Measurements from ENCODE around the gene PLEKHB1.

Gene PLEKHB1

GRCh38 chr11:73640592-73640991, 5.8 kb upstream of the PLEKHB1 start:
- Histone ChIP-seq H2BK5ac (ENCODE audit: low read depth, low read length, poor library complexity) (no peak overlapping the region), H2BK120ac (ENCODE audit: insufficient read depth, low read length, poor library complexity) (no peak overlapping the region), H3K79me1 (ENCODE audit: low read length) (no peaks in the 10 kb centered on the region), H4K91ac (ENCODE audit: low read depth, low read length) (no peak overlapping the region), H4K12ac (ENCODE audit: low read depth, low read length) (no peak overlapping the region), H3K27ac (ENCODE audit: low read depth, low read length) (no peak overlapping the region), H2AFZ (ENCODE audit: insufficient read depth, low read length, poor library complexity) (no peak overlapping the region), H3K4ac (ENCODE audit: low read depth, low read length) (no peak overlapping the region), H2AK5ac (ENCODE audit: low read length) (no peak overlapping the region), H3K79me2 (ENCODE audit: control insufficient read depth, insufficient read depth, low read length, poor library complexity) (no peaks in the 10 kb centered on the region), H3K36me3 (ENCODE audit: control insufficient read depth in 1 of 2, insufficient read depth in 2 of 2, low read length in 2 of 2) (no peaks in the 10 kb centered on the region), H3K4me2 (ENCODE audit: low read length) (no peak overlapping the region), H4K8ac (ENCODE audit: low read depth, low read length) (no peak overlapping the region), H3K9ac (ENCODE audit: low read length) (no peak overlapping the region), H2BK12ac (ENCODE audit: low read length) (no peak overlapping the region), H3K27me3 (ENCODE audit: insufficient read depth, low read length) (peaks cover 2% of the 10 kb centered on the region), H3K4me3 (ENCODE audit: low read depth, low read length) (no peak overlapping the region), H3K9me3 (ENCODE audit: insufficient read depth, low read depth, low read length) (no peaks in the 10 kb centered on the region), H3K23ac (ENCODE audit: low read length) (no peak overlapping the region), H3K4me1 (ENCODE audit: control insufficient read depth in 1 of 2, insufficient read depth in 2 of 2, low read length in 2 of 2) (peaks cover 0 to 1% of the 10 kb centered on the region in 2 experiments), H3K14ac (ENCODE audit: low read length) (no peak overlapping the region), H3K18ac (ENCODE audit: low read length) (no peak overlapping the region)
- no peak for DNase-seq
- WGBS (ENCODE audit: extremely low coverage, insufficient coverage, insufficient read length), result no CpG with 5 or more reads among the region's 2 CpGs

GRCh38 chr11:73641668-73642067, 4.7 kb upstream of the PLEKHB1 start:
- Histone ChIP-seq H3K27me3 (ENCODE audit: insufficient read depth, low read length) (peaks cover 12% of the 10 kb centered on the region), H2BK120ac (ENCODE audit: insufficient read depth, low read length, poor library complexity) (no peak overlapping the region), H3K4me3 (ENCODE audit: low read depth, low read length) (no peak overlapping the region)

GRCh38 chr11:73645121-73645969, 1.0 kb upstream of the PLEKHB1 start:
- no peaks in the 10 kb centered on the region for H3K79me1 ChIP-seq (ENCODE audit: low read length)
- no peak overlapping the region for H4K8ac ChIP-seq (ENCODE audit: low read depth, low read length)
- H3K27ac ChIP-seq (ENCODE audit: low read depth, low read length), result no peak overlapping the region
- no peak overlapping the region for H2BK5ac ChIP-seq (ENCODE audit: low read depth, low read length, poor library complexity)
- no CpG with 5 or more reads among the region's 16 CpGs for WGBS (ENCODE audit: extremely low coverage, insufficient coverage, insufficient read length)
- no peak overlapping the region for H3K23ac ChIP-seq (ENCODE audit: low read length)
- no peak for DNase-seq
- peak overlapping the region; percentile 11 for H3K4me2 ChIP-seq (ENCODE audit: low read length)
- no peak overlapping the region for H2AK5ac ChIP-seq (ENCODE audit: low read length)
- H3K4me1 ChIP-seq (ENCODE audit: control insufficient read depth in 1 of 2, insufficient read depth in 2 of 2, low read length in 2 of 2), result peaks cover 5 to 7% of the 10 kb centered on the region in 2 experiments
- H4K12ac ChIP-seq (ENCODE audit: low read depth, low read length), result no peak overlapping the region
- H3K36me3 ChIP-seq (ENCODE audit: control insufficient read depth in 1 of 2, insufficient read depth in 2 of 2, low read length in 2 of 2), result no peaks in the 10 kb centered on the region
- no peak overlapping the region for H2AFZ ChIP-seq (ENCODE audit: insufficient read depth, low read length, poor library complexity)
- no peak overlapping the region for H3K4me3 ChIP-seq (ENCODE audit: low read depth, low read length)
- no peaks in the 10 kb centered on the region for H3K9me3 ChIP-seq (ENCODE audit: insufficient read depth, low read depth, low read length)
- peaks cover 12% of the 10 kb centered on the region for H3K27me3 ChIP-seq (ENCODE audit: insufficient read depth, low read length)
- H2BK12ac ChIP-seq (ENCODE audit: low read length), result no peak overlapping the region
- no peaks in the 10 kb centered on the region for H3K79me2 ChIP-seq (ENCODE audit: control insufficient read depth, insufficient read depth, low read length, poor library complexity)
- no peak overlapping the region for H4K91ac ChIP-seq (ENCODE audit: low read depth, low read length)
- no peak overlapping the region for H3K18ac ChIP-seq (ENCODE audit: low read length)
- no peak overlapping the region for H3K9ac ChIP-seq (ENCODE audit: low read length)
- H2BK120ac ChIP-seq (ENCODE audit: insufficient read depth, low read length, poor library complexity), result no peak overlapping the region
- no peak overlapping the region for H3K4ac ChIP-seq (ENCODE audit: low read depth, low read length)
- H3K14ac ChIP-seq (ENCODE audit: low read length), result no peak overlapping the region

More at GRCh38 chr11:73641668-73642067, 4.7 kb upstream of the PLEKHB1 start:
- no peak for DNase-seq
- no peaks in the 10 kb centered on the region for H3K9me3 ChIP-seq (ENCODE audit: insufficient read depth, low read depth, low read length)
- H4K91ac ChIP-seq (ENCODE audit: low read depth, low read length), result no peak overlapping the region
- H3K9ac ChIP-seq (ENCODE audit: low read length), result no peak overlapping the region
- no peak overlapping the region for H2BK12ac ChIP-seq (ENCODE audit: low read length)
- no peak overlapping the region for H4K12ac ChIP-seq (ENCODE audit: low read depth, low read length)
- no peak overlapping the region for H3K4me2 ChIP-seq (ENCODE audit: low read length)
- H3K18ac ChIP-seq (ENCODE audit: low read length), result no peak overlapping the region
- H3K27ac ChIP-seq (ENCODE audit: low read depth, low read length), result no peak overlapping the region
- no peak overlapping the region for H2AFZ ChIP-seq (ENCODE audit: insufficient read depth, low read length, poor library complexity)
- no peak overlapping the region for H3K4ac ChIP-seq (ENCODE audit: low read depth, low read length)
- H3K36me3 ChIP-seq (ENCODE audit: control insufficient read depth in 1 of 2, insufficient read depth in 2 of 2, low read length in 2 of 2), result no peaks in the 10 kb centered on the region
- no peak overlapping the region for H2BK5ac ChIP-seq (ENCODE audit: low read depth, low read length, poor library complexity)
- H3K79me2 ChIP-seq (ENCODE audit: control insufficient read depth, insufficient read depth, low read length, poor library complexity), result no peaks in the 10 kb centered on the region
- H4K8ac ChIP-seq (ENCODE audit: low read depth, low read length), result no peak overlapping the region
- H3K14ac ChIP-seq (ENCODE audit: low read length), result no peak overlapping the region
- H3K79me1 ChIP-seq (ENCODE audit: low read length), result no peaks in the 10 kb centered on the region
- H3K4me1 ChIP-seq (ENCODE audit: control insufficient read depth in 1 of 2, insufficient read depth in 2 of 2, low read length in 2 of 2), result peaks cover 5 to 7% of the 10 kb centered on the region in 2 experiments
- no peak overlapping the region for H2AK5ac ChIP-seq (ENCODE audit: low read length)
- no peak overlapping the region for H3K23ac ChIP-seq (ENCODE audit: low read length)

GRCh38 chr11:73647459-73648100, 1.2 kb downstream of the PLEKHB1 start:
- H3K4me3 ChIP-seq (ENCODE audit: low read depth, low read length), result peak overlapping the region; percentile 10
- no peak overlapping the region for H3K23ac ChIP-seq (ENCODE audit: low read length)
- H2BK5ac ChIP-seq (ENCODE audit: low read depth, low read length, poor library complexity), result no peak overlapping the region
- no peak overlapping the region for H2BK12ac ChIP-seq (ENCODE audit: low read length)
- H2AFZ ChIP-seq (ENCODE audit: insufficient read depth, low read length, poor library complexity), result peak overlapping the region; percentile 43
- H4K8ac ChIP-seq (ENCODE audit: low read depth, low read length), result no peak overlapping the region
- no peaks in the 10 kb centered on the region for H3K36me3 ChIP-seq (ENCODE audit: control insufficient read depth in 1 of 2, insufficient read depth in 2 of 2, low read length in 2 of 2)
- H3K79me1 ChIP-seq (ENCODE audit: low read length), result no peaks in the 10 kb centered on the region
- H3K4me2 ChIP-seq (ENCODE audit: low read length), result peak overlapping the region; percentile 56
- H3K18ac ChIP-seq (ENCODE audit: low read length), result no peak overlapping the region
- no peaks in the 10 kb centered on the region for H3K79me2 ChIP-seq (ENCODE audit: control insufficient read depth, insufficient read depth, low read length, poor library complexity)
- H3K4me1 ChIP-seq (ENCODE audit: control insufficient read depth in 1 of 2, insufficient read depth in 2 of 2, low read length in 2 of 2), result peaks cover 8 to 12% of the 10 kb centered on the region in 2 experiments
- no peak overlapping the region for H3K27ac ChIP-seq (ENCODE audit: low read depth, low read length)
- no peak overlapping the region for H3K4ac ChIP-seq (ENCODE audit: low read depth, low read length)
- H2AK5ac ChIP-seq (ENCODE audit: low read length), result no peak overlapping the region
- peaks cover 12% of the 10 kb centered on the region for H3K27me3 ChIP-seq (ENCODE audit: insufficient read depth, low read length)
- no peak overlapping the region for H3K14ac ChIP-seq (ENCODE audit: low read length)
- peak; percentile 80 to 94 for DNase-seq
- no peak overlapping the region for H4K91ac ChIP-seq (ENCODE audit: low read depth, low read length)
- H3K9me3 ChIP-seq (ENCODE audit: insufficient read depth, low read depth, low read length), result no peaks in the 10 kb centered on the region
- no CpG with 5 or more reads among the region's 23 CpGs for WGBS (ENCODE audit: extremely low coverage, insufficient coverage, insufficient read length)
- no peak overlapping the region for H3K9ac ChIP-seq (ENCODE audit: low read length)
- no peak overlapping the region for H4K12ac ChIP-seq (ENCODE audit: low read depth, low read length)
- H2BK120ac ChIP-seq (ENCODE audit: insufficient read depth, low read length, poor library complexity), result no peak overlapping the region
